Activated naive CD4-positive, alpha-beta T cell treated with anti-CD3 and anti-CD28 coated beads, Interleukin-2, amount 50 U/mL, for 16 hours (primary cell): ENCODE data around the gene FOXP1.

ENCODE experiments used
- DNase-seq: peaks from one replicate; pipeline ENCODE4 v3.0.0-alpha.2; 2020

Gene FOXP1

DNA sequence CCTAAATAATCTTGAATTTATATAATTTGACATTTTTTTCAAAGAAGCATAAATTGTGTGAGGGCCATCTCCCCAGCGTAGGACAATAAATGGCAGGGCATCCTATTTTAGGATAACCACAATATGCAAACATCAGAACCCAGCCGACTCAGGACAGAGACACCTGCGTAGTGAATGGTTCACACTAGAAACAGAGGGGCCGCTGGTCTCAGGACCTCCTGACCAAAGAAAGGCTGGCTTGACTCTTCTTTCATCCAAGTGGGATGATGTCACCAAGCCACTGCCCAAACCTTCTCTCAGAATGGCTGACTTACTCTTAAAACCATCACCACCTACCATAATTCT lies 162.1 kb downstream of the FOXP1 start:
- no peak for DNase-seq

DNA sequence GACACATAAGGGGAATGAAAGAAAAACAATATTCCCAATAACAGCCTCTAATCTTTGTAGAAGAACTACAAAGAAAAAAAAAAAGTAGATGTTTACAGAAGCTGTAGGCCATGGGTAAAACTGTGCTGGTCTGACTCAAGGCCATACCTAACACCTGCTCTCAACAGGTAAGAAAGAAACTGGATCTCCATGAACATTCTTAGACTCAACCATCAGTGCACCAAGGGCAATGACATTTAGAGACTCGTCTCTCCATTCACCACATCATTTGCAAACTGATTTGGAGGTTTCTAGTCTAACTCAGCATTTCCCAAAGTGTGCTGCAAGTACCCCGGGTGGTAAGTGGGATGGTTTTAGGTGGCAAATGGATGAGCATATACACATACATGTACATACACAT lies 164.2 kb downstream of the FOXP1 start:
- no peak for DNase-seq

DNA sequence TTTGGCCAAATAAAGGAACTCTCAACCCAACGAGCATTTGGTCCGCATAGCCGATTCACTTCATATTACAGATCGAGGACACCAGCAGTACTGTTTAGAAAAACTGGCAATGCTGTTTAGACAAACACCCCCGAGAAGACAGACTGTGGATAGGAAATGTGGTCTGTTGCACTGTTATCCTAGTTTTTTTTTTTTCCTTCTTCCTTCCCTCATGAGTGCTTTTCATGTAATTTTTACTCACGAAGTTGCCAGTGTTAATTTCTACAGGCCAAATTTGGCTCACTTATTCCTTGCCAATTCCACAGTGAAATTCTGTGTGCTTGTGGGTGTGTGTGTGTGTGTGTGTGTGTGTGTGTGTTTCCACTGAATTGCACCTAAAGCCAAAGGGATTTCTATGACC lies 165.7 kb downstream of the FOXP1 start:
- DNase-seq = no peak

DNA sequence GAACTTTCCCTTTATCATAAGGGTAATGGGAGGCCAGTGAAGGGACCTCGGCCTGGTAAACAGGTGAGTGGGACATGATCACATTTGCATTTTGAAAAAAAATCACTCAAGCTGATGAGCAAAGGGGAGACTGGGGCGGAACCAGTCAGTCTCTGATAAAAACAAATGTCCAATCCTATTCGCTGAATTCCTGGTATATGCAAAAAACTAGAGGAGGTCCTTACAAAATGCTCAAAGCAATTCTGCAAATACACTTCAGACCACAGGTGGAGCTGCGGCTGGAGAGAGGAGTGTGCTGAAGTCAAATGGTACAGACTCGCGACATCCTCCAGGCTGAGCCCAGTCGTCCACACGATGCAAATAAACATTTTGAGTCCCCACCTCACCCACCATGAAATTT lies 166.7 kb downstream of the FOXP1 start:
- peak; percentile 48 for DNase-seq

DNA sequence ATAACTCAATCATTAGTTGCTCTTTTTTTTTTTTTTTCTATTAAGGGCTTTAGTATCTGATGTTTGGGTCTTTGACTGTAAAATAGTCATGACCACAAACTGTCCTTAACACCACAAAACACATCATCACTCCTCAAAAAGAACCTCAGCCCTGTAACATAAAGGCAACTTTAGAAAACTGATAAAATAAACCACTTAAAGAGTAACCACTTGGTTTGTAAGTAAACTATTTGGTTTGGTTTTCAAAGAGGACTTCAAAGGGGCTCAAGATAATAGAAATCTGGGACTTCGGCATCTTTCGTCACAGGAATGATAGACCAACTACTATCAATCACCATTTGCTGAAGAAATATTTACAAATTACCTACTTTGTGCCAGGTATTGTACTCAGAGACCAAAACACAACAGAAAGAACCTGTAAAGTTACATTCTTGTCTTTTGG lies 167.8 kb downstream of the FOXP1 start:
- no peak for DNase-seq

DNA sequence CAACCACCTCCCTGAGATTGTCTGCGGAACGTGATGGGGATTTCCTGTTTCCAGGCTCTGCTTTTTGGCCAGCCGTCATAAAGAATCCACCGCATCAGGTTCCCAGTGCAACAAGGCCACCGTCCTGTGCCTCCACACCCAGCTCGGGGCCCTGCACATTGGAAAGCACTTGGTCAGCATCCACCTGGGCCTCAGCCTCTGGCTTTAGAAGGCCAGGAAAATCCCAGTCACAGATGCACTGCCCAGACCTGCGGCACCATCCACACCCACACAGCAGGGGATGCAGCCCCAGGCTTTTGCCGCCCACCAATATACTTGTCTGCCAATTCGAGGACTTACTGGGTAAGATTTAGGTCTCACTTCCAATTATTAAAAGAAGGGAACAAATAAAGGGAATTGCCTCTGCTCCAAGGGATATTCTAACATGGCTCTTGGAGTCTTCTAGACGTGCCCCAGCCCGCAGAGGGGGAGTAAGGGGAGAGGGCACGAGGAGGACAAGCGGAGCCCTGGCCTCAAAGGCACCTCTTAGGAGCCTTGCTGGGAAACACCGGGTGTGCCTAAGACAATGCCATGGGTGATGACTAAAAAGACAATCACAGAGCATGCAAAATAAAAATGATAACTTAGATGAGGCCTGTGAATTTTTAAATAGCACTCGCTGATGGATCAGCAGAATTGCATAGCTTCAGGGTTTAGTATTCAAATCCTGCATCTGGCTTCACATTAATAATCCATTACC lies 169.2 kb downstream of the FOXP1 start:
- no peak for DNase-seq

DNA sequence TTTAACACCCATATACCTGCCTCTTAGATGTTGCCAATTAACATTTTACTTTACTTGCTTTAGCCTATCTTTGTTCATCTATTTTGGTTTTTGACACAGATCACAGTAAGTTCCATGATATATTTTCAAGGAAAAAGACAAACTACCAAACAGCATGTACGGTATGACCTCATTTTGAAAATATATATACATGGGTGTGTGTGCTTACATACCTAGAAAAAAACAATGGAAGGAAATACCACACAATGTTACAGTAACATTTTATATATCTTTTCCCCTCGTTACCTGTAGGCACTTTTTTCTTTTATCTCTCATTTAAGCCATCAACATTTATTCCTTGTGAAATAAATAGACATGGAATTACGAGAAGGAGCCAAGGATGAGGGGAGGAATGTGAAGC lies 170.0 kb downstream of the FOXP1 start:
- DNase-seq = no peak

DNA sequence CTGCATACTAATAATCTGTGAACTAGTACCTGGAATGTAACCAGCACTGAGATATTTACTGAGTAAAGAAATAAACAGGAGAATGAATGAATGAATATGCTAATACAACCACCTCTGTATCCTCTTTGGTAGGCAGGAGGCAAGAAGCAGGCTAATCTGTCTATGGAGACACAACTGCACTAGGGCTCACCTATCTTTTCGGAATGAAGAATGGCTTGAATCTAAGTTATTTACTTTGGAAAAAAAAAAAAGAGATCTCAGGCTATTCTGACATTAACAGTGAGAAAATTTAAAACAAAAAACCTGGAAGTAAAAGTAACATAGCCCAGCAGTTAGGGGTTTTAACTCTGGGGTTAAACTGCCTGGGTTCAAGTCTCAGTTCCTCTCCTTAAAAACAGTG lies 174.2 kb downstream of the FOXP1 start:
- DNase-seq = no peak

DNA sequence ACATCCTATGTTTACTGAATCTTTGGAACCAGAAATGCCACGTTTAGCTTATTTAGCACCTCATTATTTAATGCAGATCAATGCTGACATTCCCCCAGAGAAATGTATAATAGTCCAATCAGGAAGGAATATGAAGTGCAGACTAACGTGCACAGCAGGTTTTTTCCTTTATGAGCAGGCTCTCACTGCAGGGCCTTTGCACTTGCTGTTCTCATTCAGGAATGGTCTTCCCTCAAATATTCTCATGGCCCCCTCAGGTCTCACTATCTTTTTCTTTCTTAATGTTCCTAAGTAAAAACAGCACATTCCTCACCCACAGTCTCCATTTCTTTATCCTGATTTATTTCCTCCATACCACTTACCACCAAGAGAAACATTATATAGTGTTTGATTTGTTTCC lies 174.6 kb downstream of the FOXP1 start:
- no peak for DNase-seq

DNA sequence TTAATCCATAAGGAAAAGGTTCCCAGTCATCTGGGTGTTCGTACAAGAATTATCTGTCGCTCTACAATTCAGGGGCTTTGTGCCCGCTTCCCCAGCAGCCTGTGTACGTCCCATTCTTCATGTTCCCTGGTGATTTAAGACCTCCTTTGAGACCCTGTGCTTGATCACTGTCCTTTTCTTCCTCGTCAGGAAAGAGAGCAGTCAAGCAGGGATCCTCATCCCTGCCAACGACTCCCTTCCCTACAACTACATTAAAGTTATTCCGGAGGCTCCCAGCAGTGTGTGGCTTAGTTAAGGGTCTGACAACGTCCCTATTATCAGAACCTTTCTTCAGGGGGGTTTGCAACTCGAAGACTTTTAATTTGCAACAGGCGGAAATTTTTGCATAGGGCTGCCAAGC lies 175.7 kb downstream of the FOXP1 start:
- no peak for DNase-seq

DNA sequence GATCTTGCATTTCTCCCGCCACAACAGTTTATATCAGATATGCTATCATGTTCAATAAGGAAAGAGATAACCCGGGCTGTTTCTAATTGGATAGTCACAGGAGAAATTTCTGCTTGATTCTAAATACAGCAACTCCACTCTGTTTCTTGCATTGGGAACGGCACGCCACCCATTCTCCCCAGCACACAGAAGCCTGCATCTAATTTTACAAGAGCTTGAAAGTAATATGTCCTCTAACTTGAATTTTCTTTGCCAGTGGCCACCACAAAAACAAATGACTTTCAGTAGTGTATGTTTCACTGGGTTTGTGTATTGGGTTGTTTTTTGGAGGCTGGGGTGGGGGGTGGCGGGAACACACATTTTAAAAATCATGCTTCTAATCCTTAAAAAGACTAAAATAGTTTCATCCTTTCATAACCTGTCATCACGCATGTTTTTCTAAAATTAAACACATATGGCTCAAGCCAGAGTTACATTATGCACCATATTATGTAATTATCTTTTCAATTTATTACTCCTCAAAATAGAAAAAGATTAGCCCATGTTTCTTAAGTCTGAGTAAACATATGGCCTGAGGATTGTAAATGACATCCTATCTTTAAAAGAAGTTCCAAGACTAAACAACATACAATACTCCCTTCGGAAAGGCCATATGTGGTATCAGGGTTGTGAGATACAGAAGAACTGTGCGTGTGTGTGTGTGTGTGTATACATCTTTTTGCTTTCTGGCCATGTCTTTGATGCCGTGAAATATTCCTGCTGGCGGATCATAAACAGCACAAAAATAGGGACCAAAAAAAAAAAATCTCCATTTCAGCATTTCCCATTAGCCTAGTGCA lies 176.3 kb downstream of the FOXP1 start:
- DNase-seq = no peak

DNA sequence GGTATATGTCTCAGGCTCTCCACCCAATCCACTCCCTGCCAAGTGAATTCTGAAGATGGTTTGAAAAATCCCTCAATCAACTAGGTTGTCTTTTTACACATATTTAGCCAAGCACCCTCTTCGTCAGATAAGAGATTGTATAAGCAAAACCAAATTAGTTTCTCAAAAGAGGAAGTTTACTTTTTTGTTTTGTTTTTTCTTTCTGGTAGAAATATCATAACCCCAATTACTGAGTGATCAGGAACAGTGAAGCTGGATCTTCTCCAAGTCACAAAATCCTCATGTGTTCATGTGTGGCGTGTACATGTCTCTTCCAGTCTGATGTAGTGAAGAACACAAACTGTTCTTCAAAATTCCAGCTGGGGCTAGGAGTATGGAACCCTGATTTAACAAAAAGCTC lies 180.6 kb downstream of the FOXP1 start:
- no peak for DNase-seq

DNA sequence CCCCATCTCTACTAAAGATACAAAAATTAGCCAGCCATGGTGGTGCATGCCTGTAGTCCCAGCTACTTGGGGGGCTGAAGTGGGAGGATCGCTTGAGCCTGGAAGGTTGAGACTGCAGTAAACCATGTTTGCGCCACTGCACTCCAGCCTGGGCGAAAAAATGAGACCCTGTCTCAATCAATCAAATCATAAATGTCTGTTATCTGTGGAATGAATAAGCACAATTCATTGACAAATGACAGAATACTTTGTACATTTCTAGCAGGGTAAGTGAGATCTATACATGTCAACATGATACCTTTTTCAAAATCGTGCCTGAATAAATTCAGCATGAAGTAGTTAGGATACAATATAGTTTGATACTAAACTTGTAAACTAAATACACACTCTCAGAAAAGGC lies 181.2 kb downstream of the FOXP1 start:
- no peak for DNase-seq

DNA sequence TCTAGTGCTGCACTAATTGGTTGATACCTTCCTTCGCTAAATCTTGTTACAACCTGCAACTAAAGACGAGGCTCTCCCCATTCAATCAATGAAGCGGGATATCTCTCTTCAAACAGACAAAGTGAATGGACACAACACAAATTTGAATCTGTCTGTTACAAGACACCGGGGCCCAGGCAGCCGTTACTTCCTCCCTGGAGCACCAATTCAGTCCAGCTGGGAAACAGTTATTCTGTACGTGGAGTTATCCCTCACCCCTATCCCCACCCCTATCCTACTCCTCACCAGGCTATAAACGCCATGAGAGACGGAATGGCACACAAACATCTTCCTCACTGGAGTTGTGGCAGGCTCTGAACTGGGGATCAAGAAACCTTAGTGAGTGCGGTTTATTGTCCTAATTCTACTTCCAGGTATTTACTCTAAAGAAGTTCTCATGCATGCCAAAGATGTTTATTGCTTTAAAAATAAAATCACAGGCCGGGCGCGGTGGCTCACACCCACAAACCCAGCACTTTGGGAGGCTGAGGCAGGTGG lies 181.8 kb downstream of the FOXP1 start:
- no peak for DNase-seq

DNA sequence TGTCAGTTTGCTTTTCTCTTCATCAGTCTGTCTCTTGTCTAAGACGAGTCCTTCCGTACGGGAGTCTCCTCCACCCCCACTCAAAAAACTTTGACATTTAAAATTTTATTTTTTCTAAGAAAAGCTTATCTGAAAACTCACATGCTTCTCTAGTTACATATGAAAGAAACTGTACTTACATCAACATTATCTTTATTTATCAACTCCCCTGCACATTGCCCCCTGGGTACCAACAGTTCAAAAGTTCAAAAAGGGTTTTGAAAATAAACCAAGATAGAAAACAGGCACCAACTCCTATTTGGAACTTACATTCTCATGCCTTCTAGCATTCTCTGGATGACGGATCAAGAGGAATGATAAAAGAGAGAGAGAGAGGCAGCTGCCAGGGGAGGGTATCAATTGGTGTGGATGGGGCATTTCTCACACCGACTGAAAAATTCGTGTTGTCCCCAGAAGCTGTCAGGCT lies 182.5 kb downstream of the FOXP1 start:
- no peak for DNase-seq

DNA sequence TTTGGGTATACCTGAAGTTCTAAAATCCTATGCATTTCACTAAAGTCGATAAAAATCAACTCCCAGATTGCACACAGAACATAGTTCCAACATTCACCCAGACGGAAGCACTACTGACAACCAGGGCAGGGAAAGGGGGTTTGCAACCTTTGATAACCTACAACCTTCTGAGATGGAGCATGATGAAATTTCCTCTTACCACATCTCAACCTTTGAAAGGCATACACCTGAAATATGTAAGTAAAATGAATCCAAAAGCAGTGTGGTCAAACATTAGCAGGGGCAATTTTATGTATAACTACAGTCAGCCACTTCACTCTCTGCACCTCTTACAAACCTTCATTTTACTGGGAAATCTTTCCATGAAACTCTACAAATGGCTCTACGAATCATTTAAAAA lies 184.1 kb downstream of the FOXP1 start:
- no peak for DNase-seq

DNA sequence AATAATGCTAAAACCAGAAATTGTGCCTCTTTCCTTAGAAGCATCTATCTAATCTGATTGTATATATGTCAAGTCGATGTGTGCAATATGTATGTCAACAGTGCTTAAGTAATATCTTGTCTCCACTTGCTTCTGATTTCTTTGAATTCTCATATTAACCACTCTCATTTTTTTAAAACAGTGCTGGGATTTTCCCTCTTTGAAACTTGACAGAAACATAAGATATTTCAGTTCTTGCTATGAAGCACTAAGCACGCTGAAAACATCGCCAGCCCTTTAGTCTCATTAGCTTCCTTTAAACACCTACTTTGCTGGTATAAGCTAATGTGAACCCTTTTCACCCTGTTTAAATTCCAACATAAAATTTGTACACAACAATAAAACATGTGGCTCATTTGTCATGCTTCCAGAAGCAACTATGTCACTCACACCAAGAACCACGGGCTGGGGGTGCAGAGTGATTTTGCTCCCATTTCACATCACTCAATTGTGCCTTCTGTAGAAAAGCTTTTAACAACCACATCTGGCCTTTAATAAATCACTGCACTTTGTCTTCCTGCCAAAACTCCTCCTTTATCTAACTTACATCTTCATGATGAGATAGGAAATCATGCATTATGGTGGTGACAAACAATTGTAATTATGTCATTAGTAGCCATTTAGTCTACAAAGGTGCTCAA lies 185.2 kb downstream of the FOXP1 start:
- DNase-seq = peak; percentile 42

DNA sequence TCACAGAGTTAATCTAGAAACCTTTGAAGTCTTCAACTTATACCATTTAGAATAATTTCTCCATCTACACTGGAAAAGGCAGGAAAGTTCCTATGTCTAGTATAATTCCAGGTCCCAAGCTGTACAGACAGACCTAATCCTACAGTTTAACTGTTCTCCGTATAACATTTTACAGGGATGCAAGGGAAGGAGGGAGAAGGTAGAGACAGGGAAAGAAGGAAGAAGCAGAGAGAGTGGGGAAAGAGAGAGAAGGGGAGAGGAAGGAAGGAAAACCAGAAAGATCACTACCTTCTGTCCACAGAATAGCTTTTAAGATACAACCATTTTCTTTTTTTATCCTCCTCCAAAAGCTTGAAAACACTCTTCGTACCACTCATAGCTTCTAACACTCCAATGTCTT lies 185.8 kb downstream of the FOXP1 start:
- no peak for DNase-seq

DNA sequence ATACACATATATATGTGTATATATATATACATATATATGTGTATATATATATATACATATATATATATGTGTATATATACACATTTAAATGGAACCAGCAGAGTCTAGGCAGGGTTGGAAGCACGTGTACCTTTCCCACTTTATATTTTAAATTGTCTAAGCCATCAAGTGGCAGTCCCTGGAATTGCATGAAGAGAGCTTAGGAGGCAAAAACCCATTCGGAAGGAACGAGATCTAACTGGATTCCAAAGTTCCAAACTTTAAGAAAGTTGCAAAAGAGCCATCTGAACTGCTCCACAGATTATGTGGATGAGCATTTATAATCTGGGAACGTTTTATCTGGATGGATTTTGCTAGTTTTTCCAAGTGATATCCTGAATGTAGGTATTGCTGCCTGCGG lies 186.5 kb downstream of the FOXP1 start:
- DNase-seq = peak; percentile 32

DNA sequence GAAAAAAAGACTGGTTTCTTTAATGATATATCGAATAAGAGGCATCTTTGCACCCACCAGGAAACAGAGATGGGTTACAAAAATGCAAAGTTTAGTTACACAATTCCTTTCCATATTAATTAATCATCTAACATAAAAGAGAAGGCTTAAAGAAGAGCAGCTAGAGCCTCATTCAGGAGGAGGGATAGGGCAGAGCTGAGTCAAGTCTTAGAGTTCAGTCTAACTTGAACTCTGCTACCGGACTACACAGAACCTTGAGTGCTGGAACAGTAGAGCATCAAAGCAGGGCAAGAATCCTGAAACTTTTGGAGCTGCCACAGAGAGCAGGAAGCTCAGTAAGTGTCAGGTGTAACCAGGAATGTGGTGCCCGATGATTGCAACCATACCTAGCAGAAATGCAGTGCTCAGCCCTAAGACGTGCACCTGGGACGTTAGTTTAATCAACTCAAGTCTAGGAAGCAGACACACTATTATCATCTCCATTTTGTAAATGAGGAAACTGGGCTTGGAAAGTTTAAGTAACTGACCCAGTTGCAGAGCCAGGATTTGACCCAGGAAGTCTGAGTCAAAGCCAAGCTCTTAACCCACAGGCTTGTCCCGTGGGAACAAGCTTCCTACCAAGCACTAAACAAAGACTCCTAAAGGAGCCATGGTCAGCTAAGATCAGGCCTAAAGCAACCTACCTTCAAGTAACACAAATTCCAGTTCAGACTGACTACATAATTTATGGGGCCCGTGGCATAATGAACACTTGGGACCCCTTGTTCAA lies 187.4 kb downstream of the FOXP1 start:
- DNase-seq = no peak

DNA sequence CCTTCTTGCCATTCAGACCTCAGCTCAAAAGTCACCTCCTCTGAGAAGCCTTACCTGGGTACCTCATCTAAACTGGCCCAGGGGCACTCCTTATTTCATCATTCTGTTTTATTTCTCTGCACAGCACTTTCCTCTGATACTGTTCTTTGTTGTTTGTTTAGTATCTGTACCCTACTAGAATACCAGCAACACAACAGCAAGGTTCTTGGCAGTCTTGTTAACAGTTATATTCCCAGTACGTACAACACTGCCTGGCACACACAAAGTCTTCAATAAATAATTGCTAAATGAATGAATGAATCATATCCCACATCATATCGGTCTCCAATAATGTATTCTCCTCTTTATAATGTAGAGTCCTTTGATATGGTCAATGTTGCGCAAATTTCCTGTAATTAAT lies 188.1 kb downstream of the FOXP1 start:
- no peak for DNase-seq

DNA sequence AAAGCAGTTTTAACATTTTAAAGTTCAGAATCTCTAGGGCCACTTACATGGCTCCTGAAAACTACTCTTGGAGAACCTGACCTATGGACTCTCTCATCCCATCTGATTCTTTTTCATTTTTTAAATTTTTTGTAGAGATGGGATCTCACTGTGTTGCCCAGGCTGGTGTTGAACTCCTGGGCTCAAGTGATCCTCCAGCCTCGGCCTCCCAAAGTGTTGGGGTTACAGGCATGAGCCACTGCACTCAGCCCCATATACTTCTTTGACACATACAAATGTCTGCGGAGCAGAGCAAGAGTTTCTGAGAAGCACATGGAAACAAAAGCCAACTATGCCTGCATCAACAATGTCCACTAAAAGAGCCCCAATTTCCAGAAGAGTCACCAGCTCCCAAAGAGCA lies 189.8 kb downstream of the FOXP1 start:
- DNase-seq = no peak

DNA sequence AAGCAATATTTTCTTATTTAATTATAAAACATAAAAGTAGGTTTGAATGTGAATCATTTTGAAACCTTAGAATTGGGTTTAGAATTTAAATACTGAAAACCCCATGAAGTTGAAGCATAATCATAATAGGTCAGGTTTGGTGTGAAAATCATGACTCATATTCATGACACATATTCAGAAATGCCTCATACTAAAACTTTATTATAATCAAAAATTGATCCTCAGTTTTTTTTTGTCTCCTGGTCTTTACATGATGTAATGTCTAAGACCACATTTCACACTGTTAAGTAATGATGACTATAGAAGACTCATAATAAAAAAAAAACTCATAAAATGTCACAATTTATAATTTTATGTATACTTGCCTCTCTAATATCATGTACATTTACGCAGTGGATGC lies 190.4 kb downstream of the FOXP1 start:
- DNase-seq = no peak
